HCT116 (cell line): ENCODE results near the gene GPR26. TPM values are rescaled to one million over a fixed set of nuclear protein-coding genes. Genes with fewer than 3 reads are reported as not detected.
A peak's percentile ranks its signal among the peaks of the same experiment; 100 is the strongest.

Experiments
- ATAC-seq: fragments of 200-7000 bp; cut with Tn5 transposase; 2 replicates; pipeline ENCODE4 v1.9.1; 2020; ENCODE audit warnings: mild to moderate bottlenecking, moderate library complexity
- BruUV-seq: library from RNA; stranded (reverse); fragments of 400-500 nt; replicated peaks from 2 replicates; lab custom pipeline; 2021; lab: Mats Ljungman, UMichigan
- CTCF ChIA-PET: fragments of 300-600 bp; sonication (Branson Sonifier 250); formaldehyde crosslinking; loops from one replicate; lab custom pipeline; 2021; ENCODE audit warnings: antibody characterized with exemption; lab: Charles Lee
- POLR2A ChIA-PET: fragments of 300-600, 350-600 bp; sonication (Branson Sonifier 250); formaldehyde crosslinking; loops from one replicate; lab custom pipeline; 2021; ENCODE audit warnings: antibody characterized with exemption; lab: Charles Lee
- RAD21 ChIA-PET, 2 experiments: fragments of 300-600 bp; sonication (Branson Sonifier 250); formaldehyde crosslinking; loops; one replicate each; lab custom pipeline; 2023; ENCODE audit warnings: low total read pairs in 2 of 2; ENCODE audit not compliant: uncharacterized antibody in 2 of 2, unreplicated experiment in 2 of 2, low non-redundant PET in 1 of 2; lab: Charles Lee
- DNase-seq: peaks from one replicate; pipeline ENCODE4 v3.0.0-alpha.2; 2010; ENCODE audit warnings: low read depth, low spot score
- H2AFZ ChIP-seq: fragments of 200-600 bp; shearing (Covaris generic), sonication (generic); 2 replicates; pipeline ENCODE4 v1.6.1; 2017; ENCODE audit warnings: low read depth, mixed run types, mixed read lengths, antibody characterized with exemption, low read length; ENCODE audit not compliant: poor library complexity, severe bottlenecking
- H3K27ac ChIP-seq: 2 replicates; pipeline ENCODE4 v1.5.1; 2012; ENCODE audit warnings: low read depth, low read length
- H3K27me3 ChIP-seq: fragments of 200-600 bp; sonication (generic); 2 replicates; pipeline ENCODE4 v1.6.1; 2016; ENCODE audit warnings: mixed run types, low read length, mixed read lengths; ENCODE audit not compliant: insufficient read depth
- H3K36me3 ChIP-seq, 2 experiments: fragments of 200-500 bp in 1 of 2; fragments of 200-600 bp in 1 of 2; sonication (Bioruptor generic) in 1 of 2; sonication (generic) in 1 of 2; 2 replicates each; pipeline versions ENCODE4 v1.5.1 to v1.6.1; 2014 to 2016; ENCODE audit warnings: low read length in 2 of 2, inconsistent platforms in 1 of 2, mixed read lengths in 1 of 2, mixed run types in 1 of 2; ENCODE audit not compliant: insufficient read depth in 2 of 2, control insufficient read depth in 1 of 2
- H3K4me1 ChIP-seq, 2 experiments: fragments of 200-600 bp in 1 of 2; sonication (generic) in 1 of 2; 2 replicates each; pipeline versions ENCODE4 v1.5.1 to v1.6.1; 2012 to 2017; ENCODE audit warnings: low read length in 2 of 2, inconsistent platforms in 1 of 2, mild to moderate bottlenecking in 1 of 2, mixed read lengths in 1 of 2, mixed run types in 1 of 2, moderate library complexity in 1 of 2; ENCODE audit not compliant: insufficient read depth in 2 of 2, control insufficient read depth in 1 of 2
- H3K4me2 ChIP-seq: fragments of 200-600 bp; sonication (generic); 2 replicates; pipeline ENCODE4 v1.6.1; 2017; ENCODE audit warnings: mixed run types, low read length, mixed read lengths
- H3K4me3 ChIP-seq, 2 experiments: fragments of 200-600 bp in 1 of 2; sonication (generic) in 1 of 2; replicated peaks in 1 of 2; 2 replicates each; pipeline ENCODE4 v1.5.1; 2011 to 2016; ENCODE audit warnings: low read length in 2 of 2, control low read depth in 1 of 2, low read depth in 1 of 2, mild to moderate bottlenecking in 1 of 2, mixed read lengths in 1 of 2, mixed run types in 1 of 2
- H3K79me2 ChIP-seq: fragments of 200-600 bp; sonication (generic); 2 replicates; pipeline ENCODE4 v1.6.1; 2017; ENCODE audit warnings: mild to moderate bottlenecking, mixed run types, low read length, moderate library complexity, mixed read lengths; ENCODE audit not compliant: insufficient read depth
- H3K9ac ChIP-seq: fragments of 200-600 bp; sonication (generic); 2 replicates; pipeline ENCODE4 v1.6.1; 2016; ENCODE audit warnings: low read length, mixed read lengths
- H3K9me2 ChIP-seq: fragments of 200-600 bp; sonication (generic), shearing (Covaris generic); 2 replicates; pipeline ENCODE4 v1.6.1; 2017; ENCODE audit warnings: mixed run types, mild to moderate bottlenecking, moderate library complexity; ENCODE audit not compliant: insufficient read depth
- H3K9me3 ChIP-seq, 2 experiments: fragments of 200-500 bp in 1 of 2; fragments of 200-600 bp in 1 of 2; sonication (Bioruptor generic) in 1 of 2; sonication (generic) in 1 of 2; 2 replicates each; pipeline ENCODE4 v1.6.1; 2014 to 2017; ENCODE audit warnings: low read length in 2 of 2, mixed read lengths in 2 of 2, inconsistent platforms in 1 of 2, low read depth in 1 of 2, mild to moderate bottlenecking in 1 of 2, mixed run types in 1 of 2, moderate library complexity in 1 of 2; ENCODE audit not compliant: control insufficient read depth in 1 of 2, insufficient read depth in 1 of 2
- H4K20me1 ChIP-seq: fragments of 200-600 bp; sonication (generic), shearing (Covaris generic); 2 replicates; pipeline ENCODE4 v1.6.1; 2017; ENCODE audit warnings: mixed run types, mild to moderate bottlenecking, moderate library complexity; ENCODE audit not compliant: insufficient read depth
- ATF3 ChIP-seq: IDR thresholded peaks from 2 replicates; pipeline ENCODE4 v1.6.1; 2012
- EGR1 ChIP-seq: IDR thresholded peaks from 2 replicates; pipeline ENCODE4 v1.6.1; 2012; ENCODE audit warnings: low read depth
- POLR2A ChIP-seq: IDR thresholded peaks from 2 replicates; pipeline ENCODE4 v1.7.0; 2011; ENCODE audit warnings: borderline replicate concordance; ENCODE audit not compliant: insufficient read depth, insufficient read length; ENCODE audit errors: extremely low read depth
- RAD21 ChIP-seq: IDR thresholded peaks from 2 replicates; pipeline ENCODE4 v1.6.1; 2012; ENCODE audit warnings: low read depth, mild to moderate bottlenecking
- REST ChIP-seq: IDR thresholded peaks from 2 replicates; pipeline ENCODE4 v1.6.1; 2012; ENCODE audit warnings: low read depth
- SIN3A ChIP-seq: IDR thresholded peaks from 2 replicates; pipeline ENCODE4 v1.6.1; 2012; ENCODE audit warnings: low read depth
- YY1 ChIP-seq: IDR thresholded peaks from 2 replicates; pipeline ENCODE4 v1.6.1; 2011; ENCODE audit warnings: low read length, low read depth, moderate library complexity, mild to moderate bottlenecking; ENCODE audit not compliant: insufficient replicate concordance; ENCODE audit errors: extremely low read depth
- ZFX ChIP-seq: fragments of 450-650 bp; IDR thresholded peaks from 2 replicates; pipeline ENCODE4 v1.6.1; 2017
- ZNF274 ChIP-seq: fragments of 200-500 bp; sonication (Bioruptor generic); IDR thresholded peaks from 2 replicates; pipeline ENCODE4 v1.6.1; 2014; ENCODE audit warnings: mild to moderate bottlenecking, low read depth, low read length, inconsistent platforms
- intact Hi-C: fragments of 100-400 bp; cut with micrococcal nuclease; formaldehyde crosslinking; loops from 2 replicates; pipeline ENCODE4 v1.10.0; 2022
- total RNA-seq: library from RNA; stranded (reverse); gene quantifications from one replicate; pipeline ENCODE4 v1.2.1, GENCODE V29; 2021; ENCODE audit not compliant: unreplicated experiment

The GPR26 gene
- total RNA-seq, 1 experiment from 2014 or later, result not detected

- peak; percentile 39 for ATAC-seq
- Histone ChIP-seq H3K4me2 (no peak overlapping the region), H3K9me2 (no peaks in the 10 kb centered on the region), H3K4me3 (no peak overlapping the region), H3K36me3 (no peaks in the 10 kb centered on the region), H3K79me2 (no peaks in the 10 kb centered on the region)
- no TSS peak for BruUV-seq
- no peak for DNase-seq
- intact Hi-C loops, result loop anchor here (10.0 kb wide), 1 partner anchor 316 kb away; no protein-coding TSS in a partner anchor
- RAD21 ChIA-PET, result no interaction called here
- TF ChIP-seq EGR1 (no peak), RAD21 (no peak), SIN3A (no peak), ZFX (no peak), YY1 (no peak), ATF3 (no peak), ZNF274 (no peak), REST (no peak), POLR2A (no peak)
- TF ChIP-seq, all 23 proteins: peak for 0
- no peak overlapping the region for H2AFZ ChIP-seq
- H3K27ac ChIP-seq, result no peak overlapping the region
- no peak overlapping the region for H3K9ac ChIP-seq
- H3K27me3 ChIP-seq, result peaks cover 79% of the 10 kb centered on the region
- ChIA-PET CTCF (no interaction called here), POLR2A (no interaction called here)
- H3K4me1 ChIP-seq, result no peaks in the 10 kb centered on the region
- H4K20me1 ChIP-seq, result no peaks in the 10 kb centered on the region
- no peaks in the 10 kb centered on the region for H3K9me3 ChIP-seq
Measured at GRCh38 chr10:123648595-123648994, 17.6 kb upstream of the GPR26 start.
